Ovary (tissue), 3 donors: Measurements from ENCODE around the gene CDC25A.

Experiments
- CTCF ChIP-seq, 3 donors: fragments of 450-650 bp in 2 of 3; fragments of 200-600 bp in 1 of 3; IDR thresholded peaks; one replicate each; pipeline versions ENCODE4 v1.5.1 to v1.8.0; 2016 to 2022; ENCODE audit warnings: antibody characterized with exemption in 3 of 3, mild to moderate bottlenecking in 1 of 3
- EP300 ChIP-seq: sonication (generic); formaldehyde crosslinking; IDR thresholded peaks from one replicate; pipeline ENCODE4 v1.6.1; 2017; ENCODE audit warnings: antibody characterized with exemption
- POLR2A ChIP-seq: fragments of 450-650 bp; IDR thresholded peaks from one replicate; pipeline ENCODE4 v1.6.1; 2017; ENCODE audit warnings: antibody characterized with exemption, mild to moderate bottlenecking, moderate library complexity
- donor health status: DM: no; HTN: no; CAD: no.

DNA sequence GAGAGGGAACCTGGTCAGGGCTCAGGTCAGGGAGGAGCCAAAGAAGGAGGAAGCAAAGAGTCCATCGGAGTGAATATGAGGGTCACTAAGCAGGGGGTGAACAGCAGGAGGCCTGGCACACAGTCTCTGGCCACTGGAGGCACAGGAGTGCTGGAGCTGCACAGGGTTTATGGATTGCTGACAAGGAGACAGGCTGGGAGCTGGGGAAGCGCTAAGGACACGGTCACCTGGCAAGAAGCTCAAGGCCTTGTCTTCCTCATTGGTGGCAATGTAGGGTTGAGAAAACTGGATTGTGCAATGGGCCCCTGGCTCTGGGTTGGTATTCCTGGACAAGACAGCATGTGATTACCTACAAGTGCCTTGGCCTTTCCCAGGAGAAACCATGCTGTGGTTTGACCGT, 29.2 kb upstream of the CDC25A start:
- TF ChIP-seq POLR2A (no peak), CTCF (IDR thresholded peaks at IDR 0.05) (no peak), EP300 (no peak)
